GM12891 (cell line): ENCODE measurements around the gene TMEM266.

ENCODE experiments used
- PAX5 ChIP-seq: IDR thresholded peaks from 2 replicates; pipeline ENCODE4 v1.6.1; 2011; ENCODE audit warnings: low read length, moderate library complexity, mild to moderate bottlenecking; ENCODE audit not compliant: insufficient read depth, severe bottlenecking
- POLR2A ChIP-seq: IDR thresholded peaks from 2 replicates; pipeline ENCODE4 v1.6.1; 2011; ENCODE audit warnings: low read depth, low read length, control low read depth
- POLR2AphosphoS5 ChIP-seq: IDR thresholded peaks from 2 replicates; pipeline ENCODE4 v1.6.1; 2011; ENCODE audit warnings: low read depth, low read length, control low read depth
- POU2F2 ChIP-seq: IDR thresholded peaks from 2 replicates; pipeline ENCODE4 v1.6.1; 2011; ENCODE audit warnings: low read depth, mild to moderate bottlenecking, control low read depth, low read length, moderate library complexity
- SPI1 ChIP-seq: IDR thresholded peaks from 2 replicates; pipeline ENCODE4 v1.6.1; 2011; ENCODE audit warnings: low read depth, low read length, control low read depth
- TAF1 ChIP-seq: IDR thresholded peaks from 2 replicates; pipeline ENCODE4 v1.6.1; 2011; ENCODE audit warnings: low read depth, low read length, control low read depth

- TF ChIP-seq POLR2AphosphoS5 (no peak), POLR2A (no peak), SPI1 (no peak), POU2F2 (no peak), TAF1 (no peak), PAX5 (no peak)
These were observed 57.4 kb downstream of the TMEM266 start for GRCh38 chr15:76117181-76117580.
